ENCODE measurements around the gene GPR153. TPM values are rescaled to one million over a fixed set of nuclear protein-coding genes. Genes with fewer than 3 reads are reported as not detected.
A peak's percentile ranks its signal among the peaks of the same experiment; 100 is the strongest.

Gene GPR153
- total and polyA plus RNA-seq, 2 of the 8 experiments (the other 6 are each of a cell fraction or from before 2014, with no cell fraction given): 5.7 to 8.1 TPM

- TF ChIP-seq MAFK (IDR thresholded peaks at IDR 0.05; ENCODE audit: low read depth, low read length) (no peak), EGR1 (IDR thresholded peaks at IDR 0.05; ENCODE audit: borderline replicate concordance, low read depth, low read length) (peak; percentile 79; the same call in 1 of the 2 replicates), SIX5 (IDR thresholded peaks at IDR 0.05; ENCODE audit: low read depth, low read length) (peak; percentile 50; the same call in 1 of the 2 replicates), NRF1 (IDR thresholded peaks at IDR 0.05; ENCODE audit: low read depth, low read length) (peak; percentile 16; the same call in 1 of the 2 replicates), TAF1 (IDR thresholded peaks at IDR 0.05; ENCODE audit: low read depth, low read length) (peak; percentile 97), ATF2 (IDR thresholded peaks at IDR 0.05; ENCODE audit: low read length) (no peak), SP1 (IDR thresholded peaks at IDR 0.05; ENCODE audit: low read depth, low read length) (peak; percentile 88), YY1 (IDR thresholded peaks at IDR 0.05; ENCODE audit: low read depth, low read length) (peak; percentile 89)
Measured at GRCh38 chr1:6199298-6200187, 61.4 kb downstream of the GPR153 start, which contains the start of gene RPL22 (continued).

Measured in H1 (cell line).